DMS53 treated with DMSO at 0.1 percent for 48 hours (cell line): ENCODE measurements around the gene ATXN7.
A peak's percentile ranks its signal among the peaks of the same experiment; 100 is the strongest.

Source experiments
- DNase-seq: peaks from one replicate; lab custom pipeline; 2025; ENCODE audit not compliant: unreplicated experiment; lab: John Stamatoyannopoulos, UW

Gene ATXN7

DNA sequence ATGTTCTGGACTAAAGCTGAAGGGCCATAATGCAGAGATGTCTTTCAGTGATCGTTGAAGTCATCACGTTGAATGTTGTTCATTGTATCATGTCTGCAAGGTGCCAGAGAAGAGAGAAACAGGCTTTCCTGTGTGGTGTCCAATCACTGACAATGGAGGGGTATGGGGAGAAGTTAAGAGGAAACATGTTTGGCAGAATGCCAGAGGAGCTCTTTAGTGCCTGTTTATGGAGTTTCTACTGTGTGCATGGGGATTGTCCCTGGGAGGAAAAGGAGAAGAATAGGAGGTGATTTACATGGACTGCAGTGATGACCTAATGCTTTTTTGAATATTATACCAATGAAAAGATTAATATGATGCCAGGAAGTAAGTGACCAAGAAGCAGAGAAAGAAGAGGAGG is 36.8 kb downstream of the ATXN7 start:
- DNase-seq: no peak

GRCh38 chr3:63905731-63906620 is 42.3 kb downstream of the ATXN7 start:
- DNase-seq: no peak

DNA sequence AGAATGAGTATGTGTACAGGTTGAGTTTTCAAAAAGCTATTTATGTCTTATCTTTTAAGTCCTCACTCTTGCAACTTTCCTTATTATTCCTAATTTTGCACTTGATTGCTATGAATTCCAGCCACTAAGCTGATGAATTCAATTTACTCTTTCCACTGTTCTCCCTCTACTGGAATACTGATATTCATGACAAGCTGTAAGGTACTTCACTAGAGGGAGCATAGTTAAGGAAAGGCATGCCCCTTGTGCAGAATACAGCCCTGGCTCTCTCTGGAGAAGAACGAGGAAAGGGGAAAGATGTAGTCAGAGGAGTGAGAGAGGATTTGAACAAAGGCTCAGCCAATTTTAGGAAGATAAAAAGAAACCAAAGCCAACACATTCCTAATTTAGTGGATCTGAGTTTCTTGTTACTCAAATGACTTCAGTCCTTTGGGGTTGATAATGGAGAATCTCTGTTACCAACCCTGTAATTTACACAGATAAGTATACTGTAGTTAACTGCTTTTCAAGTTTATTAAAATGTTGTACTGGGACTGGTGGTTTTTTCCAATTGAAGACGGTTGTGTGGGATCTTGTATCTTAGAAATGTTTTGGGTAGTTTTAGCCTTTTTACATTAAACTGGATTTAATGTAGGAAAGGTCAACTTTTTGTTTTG is 44.5 kb downstream of the ATXN7 start:
- DNase-seq: no peak

GRCh38 chr3:63908776-63909175 is 45.1 kb downstream of the ATXN7 start:
- DNase-seq: no peak

GRCh38 chr3:63909431-63909830 is 45.8 kb downstream of the ATXN7 start:
- DNase-seq: no peak

DNA sequence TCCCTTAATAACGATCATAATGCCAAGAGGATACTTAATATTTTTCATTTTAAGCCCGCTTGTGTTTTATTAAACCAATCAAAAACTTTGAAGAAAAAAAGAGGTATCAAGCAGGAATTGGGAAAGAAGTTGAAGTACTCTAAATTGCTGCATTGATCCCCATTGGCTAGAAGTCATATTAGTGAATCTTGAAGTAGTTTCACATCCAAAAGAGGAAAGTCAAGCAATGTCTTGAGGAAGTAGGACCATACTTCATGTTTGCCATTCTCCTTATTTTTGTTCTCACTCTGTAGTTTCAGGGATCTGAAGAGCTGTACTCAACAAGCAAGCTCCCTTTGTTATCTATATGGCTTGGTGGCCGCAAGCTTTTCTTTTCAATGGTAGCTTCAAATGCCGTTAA is 46.3 kb downstream of the ATXN7 start:
- DNase-seq: no peak

DNA sequence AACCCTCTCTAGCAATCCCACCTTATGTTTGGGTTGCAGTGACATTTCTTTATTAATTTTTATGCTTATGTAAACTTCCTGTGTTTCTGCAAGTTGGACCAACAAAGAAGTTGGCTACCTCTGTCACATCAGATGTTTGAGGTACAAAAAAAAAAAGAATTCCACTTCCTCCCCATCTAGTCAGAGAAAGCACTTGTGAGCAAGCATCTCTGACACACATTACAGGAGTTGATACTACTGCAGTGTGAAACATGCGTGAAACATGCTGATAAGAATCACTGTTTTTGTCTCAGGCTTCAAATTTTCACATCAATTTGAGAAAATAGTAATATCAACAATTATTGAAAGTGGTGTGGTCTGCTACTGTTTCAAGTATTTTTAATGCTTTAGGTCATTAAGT is 47.2 kb downstream of the ATXN7 start:
- no peak for DNase-seq

- DNase-seq: no peak
Measured at GRCh38 chr3:63911509-63911872, 47.8 kb downstream of the ATXN7 start.

GRCh38 chr3:63911873-63912767 is 48.5 kb downstream of the ATXN7 start, which contains the start of gene SCAANT1:
SCAANT1 (minus strand) TSS chr3:63912383.
- peak; percentile 15 for DNase-seq

GRCh38 chr3:63912768-63913588 is 49.3 kb downstream of the ATXN7 start:
- DNase-seq: no peak

DNA sequence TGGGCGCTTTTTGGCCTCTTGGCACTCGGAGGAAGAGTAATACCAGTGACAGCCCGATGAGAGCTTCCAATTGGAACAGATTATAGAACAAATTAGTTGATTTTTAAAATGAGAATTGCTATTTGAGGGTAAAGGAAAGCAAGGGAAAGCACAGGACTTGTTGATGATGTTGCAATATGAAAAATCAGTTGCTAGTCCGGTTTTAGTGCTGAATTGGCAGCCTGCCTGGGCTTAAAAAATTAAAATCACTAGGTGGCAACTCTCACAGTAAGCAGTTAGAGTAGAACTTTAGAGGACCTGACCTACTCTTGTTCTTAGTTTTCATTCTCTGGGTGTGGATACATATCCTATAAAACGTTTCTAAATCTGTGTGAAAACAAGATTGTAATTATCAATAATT is 50.6 kb downstream of the ATXN7 start:
- DNase-seq: no peak

GRCh38 chr3:63918321-63918720 is 54.7 kb downstream of the ATXN7 start:
- DNase-seq: no peak

DNA sequence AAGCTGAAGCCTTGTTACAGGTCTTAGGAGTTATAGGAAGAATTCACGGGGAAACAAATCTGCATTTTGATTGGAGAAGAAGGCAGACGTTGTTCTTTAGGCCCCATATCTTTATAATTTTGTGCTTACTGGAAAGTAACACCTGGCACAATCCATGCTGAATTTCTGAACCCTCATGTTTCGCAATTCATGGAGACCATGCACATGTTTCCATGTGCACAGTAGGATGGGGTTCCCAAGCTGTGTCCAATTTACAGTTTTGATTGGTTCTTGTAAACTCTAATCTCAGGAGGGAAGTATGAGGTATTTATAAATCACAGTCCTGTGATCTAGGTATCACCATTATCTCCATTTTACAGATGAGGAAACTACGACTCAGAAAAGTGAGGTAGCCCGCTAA is 56.3 kb downstream of the ATXN7 start:
- DNase-seq: no peak

- no peak for DNase-seq
Measured at GRCh38 chr3:63921741-63922482, 58.2 kb downstream of the ATXN7 start.

DNA sequence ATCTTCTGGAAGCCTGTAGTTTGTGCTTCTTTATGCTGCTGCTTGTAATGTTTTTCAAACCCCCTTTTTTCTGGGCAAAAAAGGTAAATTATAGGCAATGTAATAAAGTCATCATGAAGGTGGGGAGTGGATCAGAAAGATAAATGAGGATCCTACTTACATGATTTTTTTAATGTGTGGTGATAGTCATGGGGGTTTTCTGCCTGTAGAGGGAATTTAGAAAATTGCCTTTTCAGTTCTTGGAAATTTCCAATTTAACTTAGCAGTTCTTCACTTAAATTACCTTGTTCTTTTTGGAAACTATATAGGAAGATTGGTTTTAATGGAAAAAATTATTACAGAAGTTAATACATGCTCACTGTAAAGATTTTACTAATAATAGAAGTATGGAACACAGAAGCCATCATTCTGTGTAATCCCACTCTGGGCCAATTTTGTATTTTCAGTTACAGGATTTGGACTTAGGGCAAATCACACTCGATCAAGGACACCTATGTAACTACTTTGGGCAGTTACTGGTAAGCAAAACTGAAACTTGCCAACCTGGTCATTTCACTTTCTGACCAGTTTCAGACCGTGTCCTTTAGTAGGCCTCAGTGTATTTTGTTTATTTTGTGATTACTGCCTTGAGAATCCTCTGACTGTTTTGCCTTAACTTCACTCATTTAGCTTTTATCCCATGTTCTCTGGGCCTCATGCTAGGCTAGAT is 59.0 kb downstream of the ATXN7 start:
- DNase-seq: no peak

DNA sequence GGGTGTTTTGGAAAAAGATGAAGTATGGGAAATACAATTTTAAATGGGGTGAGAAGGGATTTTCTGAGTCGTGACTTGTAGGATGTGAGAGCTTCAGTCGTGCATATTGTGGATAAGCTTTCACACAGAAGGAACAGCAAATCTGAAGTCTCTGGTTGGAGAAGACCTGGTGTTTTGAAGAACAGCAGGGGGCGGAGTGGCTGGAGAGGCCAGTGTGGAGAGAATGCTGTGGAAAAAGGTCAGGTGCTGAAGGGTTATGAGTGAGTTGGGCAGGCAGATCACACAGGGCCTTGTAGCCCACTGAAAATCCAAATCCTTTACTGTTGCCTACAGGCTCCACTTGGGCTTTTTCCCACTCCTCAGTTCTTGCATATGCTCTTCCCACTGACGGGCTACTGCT is 62.6 kb downstream of the ATXN7 start:
- DNase-seq: no peak

- no peak for DNase-seq
Measured at GRCh38 chr3:63927422-63928280, 64.0 kb downstream of the ATXN7 start.

- no peak for DNase-seq
Measured at GRCh38 chr3:63931290-63931689, 67.6 kb downstream of the ATXN7 start.
